NCI-H187 (cell line): ENCODE measurements around the gene PLCB1.

Source experiments
- DNase-seq, 2 experiments: peaks; one replicate each; lab custom pipeline; 2025; lab: John Stamatoyannopoulos, UW

Gene PLCB1

GRCh38 chr20:8212286-8212685 lies 80.2 kb downstream of the PLCB1 start:
- DNase-seq = no peak

GRCh38 chr20:8213270-8213669 lies 81.2 kb downstream of the PLCB1 start:
- no peak for DNase-seq

- DNase-seq = no peak
These were observed 81.9 kb downstream of the PLCB1 start for GRCh38 chr20:8213831-8214587.

- DNase-seq = no peak
These were observed 83.3 kb downstream of the PLCB1 start for GRCh38 chr20:8215361-8215781.

GRCh38 chr20:8216375-8217200 lies 84.5 kb downstream of the PLCB1 start:
- no peak for DNase-seq

GRCh38 chr20:8218861-8219260 lies 86.8 kb downstream of the PLCB1 start:
- DNase-seq = no peak

- no peak for DNase-seq
These were observed 87.3 kb downstream of the PLCB1 start for GRCh38 chr20:8219403-8219802.

GRCh38 chr20:8220716-8221115 lies 88.7 kb downstream of the PLCB1 start:
- DNase-seq = no peak

- no peak for DNase-seq
These were observed 89.9 kb downstream of the PLCB1 start for GRCh38 chr20:8221887-8222419.

- no peak for DNase-seq
These were observed 91.2 kb downstream of the PLCB1 start for GRCh38 chr20:8223091-8223870.

- no peak for DNase-seq
These were observed 93.6 kb downstream of the PLCB1 start for GRCh38 chr20:8225658-8226057.

GRCh38 chr20:8226106-8226505 lies 94.0 kb downstream of the PLCB1 start:
- no peak for DNase-seq

- DNase-seq = no peak
These were observed 95.2 kb downstream of the PLCB1 start for GRCh38 chr20:8227293-8227692.

GRCh38 chr20:8228315-8228714 lies 96.2 kb downstream of the PLCB1 start:
- no peak for DNase-seq

- DNase-seq = no peak
These were observed 97.0 kb downstream of the PLCB1 start for GRCh38 chr20:8229090-8229489.

GRCh38 chr20:8231038-8231437 lies 99.0 kb downstream of the PLCB1 start:
- no peak for DNase-seq

- no peak for DNase-seq
These were observed 100.3 kb downstream of the PLCB1 start for GRCh38 chr20:8232332-8232731.

- DNase-seq = no peak
These were observed 102.5 kb downstream of the PLCB1 start for GRCh38 chr20:8234580-8234979.

GRCh38 chr20:8242066-8242465 lies 110.0 kb downstream of the PLCB1 start:
- no peak for DNase-seq

- DNase-seq = no peak
These were observed 111.0 kb downstream of the PLCB1 start for GRCh38 chr20:8242827-8243724.

- DNase-seq = no peak
These were observed 112.6 kb downstream of the PLCB1 start for GRCh38 chr20:8244637-8245036.
